Renal pelvis (tissue), 3 donors: Measurements from ENCODE around the gene COIL. TPM values are rescaled to one million over a fixed set of nuclear protein-coding genes. Genes with fewer than 3 reads are reported as not detected.

ENCODE experiments used
- polyA plus RNA-seq, 3 donors: library from polyadenylated mRNA; unstranded; fragments of 120-200 nt; gene quantifications; one replicate each; pipeline ENCODE4 v1.2.1, GENCODE V29; 2013; ENCODE audit not compliant: insufficient read length in 3 of 3

The COIL gene
- polyA plus RNA-seq, 3 donors, result 28.4 to 30.3 (median 30.2) TPM

Other genes starting within 250 kb of the COIL start
- gene C17orf67, start 127.1 kb downstream of the COIL start, polyA plus RNA-seq, result 1 to 10 TPM; 1.3 to 2.0 (median 1.4) TPM
- 1 to 10 TPM; 2.6 to 7.1 (median 7.0) TPM for gene DGKE, start 126.9 kb downstream of the COIL start, polyA plus RNA-seq
- 10 to 100 TPM; 29.8 to 46.6 (median 35.1) TPM for gene TRIM25, start 47.0 kb downstream of the COIL start, polyA plus RNA-seq
- gene SCPEP1, start 17.1 kb upstream of the COIL start, polyA plus RNA-seq, result 100 to 1,000 TPM in 1 of 3 donors, 10 to 100 TPM in 2; 81.0 to 110 (median 88.5) TPM
- gene AKAP1, start 124.2 kb upstream of the COIL start, polyA plus RNA-seq, result 10 to 100 TPM; 36.0 to 40.5 (median 39.5) TPM